B cell (primary cell): ENCODE results near the gene LMAN2. TPM values are rescaled to one million over a fixed set of nuclear protein-coding genes. Genes with fewer than 3 reads are reported as not detected.

Source experiments
- ATAC-seq: fragments of 200-7000 bp; cut with Tn5 transposase; one replicate; pipeline ENCODE4 v1.10.0; 2021; ENCODE audit warnings: low read depth, mild to moderate bottlenecking, moderate number of reproducible peaks, moderate library complexity
- CTCF ChIA-PET: fragments of 350-600 bp; sonication (Branson Sonifier 250); formaldehyde crosslinking; loops from one replicate; lab custom pipeline; 2021; ENCODE audit warnings: antibody characterized with exemption, inconsistent platforms; lab: Charles Lee
- POLR2A ChIA-PET: fragments of 350-600 bp; sonication (Branson Sonifier 250); formaldehyde crosslinking; loops from one replicate; lab custom pipeline; 2021; ENCODE audit warnings: antibody characterized with exemption; lab: Charles Lee
- DNase-seq: peaks from one replicate; pipeline ENCODE4 v3.0.0; 2013
- H2AFZ ChIP-seq: 2 replicates; pipeline ENCODE4 v1.6.1; 2012; ENCODE audit warnings: mild to moderate bottlenecking, low read depth, low read length; ENCODE audit not compliant: insufficient read depth, poor library complexity, severe bottlenecking
- H3K27ac ChIP-seq, 2 donors: 1 replicate in 1 of 2; 2 replicates in 1 of 2; pipeline ENCODE4 v1.5.1; 2012 to 2013; ENCODE audit warnings: low read length in 2 of 2, mild to moderate bottlenecking in 2 of 2, moderate library complexity in 1 of 2
- H3K27me3 ChIP-seq, 4 experiments: fragments of 200-600 bp in 1 of 4; sonication (generic) in 1 of 4; replicated peaks in 1 of 4; 1 replicate in 2 of 4; 2 replicates in 2 of 4; pipeline versions ENCODE4 v1.6.1 to v1.7.0; 2013 to 2016; ENCODE audit warnings: low read length in 3 of 4, mild to moderate bottlenecking in 2 of 4, mixed read lengths in 1 of 4, moderate library complexity in 1 of 4; ENCODE audit not compliant: insufficient read depth in 4 of 4, control insufficient read depth in 3 of 4; ENCODE audit errors: control extremely low read depth in 1 of 4
- H3K36me3 ChIP-seq, 2 experiments: replicated peaks in 1 of 2; 1 replicate in 1 of 2; 2 replicates in 1 of 2; pipeline versions ENCODE4 v1.6.1 to v1.7.1; 2013; ENCODE audit warnings: low read length in 1 of 2; ENCODE audit not compliant: insufficient read depth in 2 of 2, control insufficient read depth in 1 of 2; ENCODE audit errors: control extremely low read depth in 1 of 2, extremely low read depth in 1 of 2
- H3K4me1 ChIP-seq, 2 donors: fragments of 200-600 bp in 1 of 2; sonication (generic) in 1 of 2; 1 replicate in 1 of 2; 2 replicates in 1 of 2; pipeline versions ENCODE4 v1.5.1 to v1.6.1; 2013 to 2017; ENCODE audit warnings: low read length in 2 of 2; ENCODE audit not compliant: control insufficient read depth in 2 of 2, insufficient read depth in 2 of 2
- H3K4me2 ChIP-seq: replicated peaks from 2 replicates; pipeline ENCODE3; 2012; ENCODE audit warnings: mild to moderate bottlenecking, low read depth, low read length; ENCODE audit not compliant: poor library complexity, severe bottlenecking
- H3K4me3 ChIP-seq, 5 experiments: fragments of 200-600 bp in 1 of 5; sonication (generic) in 1 of 5; 1 replicate in 3 of 5; 2 replicates in 2 of 5; pipeline versions ENCODE4 v1.5.1 to v1.7.0; 2011 to 2016; ENCODE audit warnings: low read length in 4 of 5, mild to moderate bottlenecking in 4 of 5, low read depth in 2 of 5, control low read depth in 1 of 5, moderate library complexity in 1 of 5; ENCODE audit not compliant: insufficient read depth in 1 of 5; ENCODE audit errors: control extremely low read depth in 1 of 5, extremely low read depth in 1 of 5
- H3K79me2 ChIP-seq: fragments of 200-600 bp; sonication (generic); one replicate; pipeline ENCODE4 v1.6.0; 2016; ENCODE audit warnings: low read length; ENCODE audit not compliant: control insufficient read depth, insufficient read depth
- H3K9ac ChIP-seq: fragments of 200-600 bp; sonication (generic); 2 replicates; pipeline ENCODE4 v1.6.1; 2017; ENCODE audit warnings: mild to moderate bottlenecking, low read length, moderate library complexity
- H3K9me3 ChIP-seq, 3 donors: one replicate each; pipeline versions ENCODE4 v1.6.1 to v1.7.1; 2013; ENCODE audit warnings: low read length in 2 of 3; ENCODE audit not compliant: control insufficient read depth in 2 of 3, insufficient read depth in 1 of 3; ENCODE audit errors: control extremely low read depth in 1 of 3
- H4K20me1 ChIP-seq: 2 replicates; pipeline ENCODE4 v1.6.0; 2012; ENCODE audit warnings: mild to moderate bottlenecking, low read length; ENCODE audit not compliant: insufficient read depth, control insufficient read depth, poor library complexity, severe bottlenecking
- H3K27ac Mint-ChIP-seq: one replicate; pipeline ENCODE4 v1.8.0; 2021; ENCODE audit warnings: mixed read lengths
- H3K27me3 Mint-ChIP-seq: one replicate; pipeline ENCODE4 v1.8.0; 2021; ENCODE audit warnings: mixed read lengths
- H3K4me1 Mint-ChIP-seq: one replicate; pipeline ENCODE4 v1.8.0; 2021; ENCODE audit warnings: mixed read lengths
- H3K4me3 Mint-ChIP-seq: one replicate; pipeline ENCODE4 v1.8.0; 2021; ENCODE audit warnings: mixed read lengths
- H3K9me3 Mint-ChIP-seq: one replicate; pipeline ENCODE4 v1.8.0; 2022; ENCODE audit warnings: mixed read lengths; ENCODE audit not compliant: insufficient read depth
- CTCF ChIP-seq: fragments of 200-600 bp; IDR thresholded peaks from one replicate; pipeline ENCODE4 v1.8.0; 2022; ENCODE audit warnings: antibody characterized with exemption, mild to moderate bottlenecking
- EZH2 ChIP-seq: IDR thresholded peaks from 2 replicates; pipeline ENCODE4 v1.6.1; 2012; ENCODE audit warnings: borderline replicate concordance, low read depth, mild to moderate bottlenecking, moderate library complexity, low read length; ENCODE audit not compliant: insufficient read depth, poor library complexity, severe bottlenecking
- WGBS: methylation state at CpG from one replicate; pipeline ENCODE4 v1.1.5; 2013; ENCODE audit warnings: missing lambda C conversion rate; ENCODE audit not compliant: insufficient coverage; 5-methylcytosine and 5-hydroxymethylcytosine counted together
- intact Hi-C: fragments of 100-400 bp; cut with micrococcal nuclease; formaldehyde crosslinking; loops from one replicate; pipeline ENCODE4 v1.10.0; 2022
- polyA plus RNA-seq: library from polyadenylated mRNA; depleted of rRNA; stranded (reverse); fragments of >200 nt; gene quantifications from 2 replicates; pipeline ENCODE4 v1.2.3, GENCODE V29; 2012
- total RNA-seq, 2 donors: library from RNA; stranded (reverse); fragments of 120-200 nt in 1 of 2; gene quantifications; 1 replicate in 1 of 2; 2 replicates in 1 of 2; pipeline versions ENCODE4 v1.2.3 to v1.2.4, GENCODE V29; 2013 to 2022

Gene LMAN2
- total and polyA plus RNA-seq, 2 donors (not counting 1 experiment from before 2014, with no cell fraction given), result 99.4 to 123 TPM

DNA sequence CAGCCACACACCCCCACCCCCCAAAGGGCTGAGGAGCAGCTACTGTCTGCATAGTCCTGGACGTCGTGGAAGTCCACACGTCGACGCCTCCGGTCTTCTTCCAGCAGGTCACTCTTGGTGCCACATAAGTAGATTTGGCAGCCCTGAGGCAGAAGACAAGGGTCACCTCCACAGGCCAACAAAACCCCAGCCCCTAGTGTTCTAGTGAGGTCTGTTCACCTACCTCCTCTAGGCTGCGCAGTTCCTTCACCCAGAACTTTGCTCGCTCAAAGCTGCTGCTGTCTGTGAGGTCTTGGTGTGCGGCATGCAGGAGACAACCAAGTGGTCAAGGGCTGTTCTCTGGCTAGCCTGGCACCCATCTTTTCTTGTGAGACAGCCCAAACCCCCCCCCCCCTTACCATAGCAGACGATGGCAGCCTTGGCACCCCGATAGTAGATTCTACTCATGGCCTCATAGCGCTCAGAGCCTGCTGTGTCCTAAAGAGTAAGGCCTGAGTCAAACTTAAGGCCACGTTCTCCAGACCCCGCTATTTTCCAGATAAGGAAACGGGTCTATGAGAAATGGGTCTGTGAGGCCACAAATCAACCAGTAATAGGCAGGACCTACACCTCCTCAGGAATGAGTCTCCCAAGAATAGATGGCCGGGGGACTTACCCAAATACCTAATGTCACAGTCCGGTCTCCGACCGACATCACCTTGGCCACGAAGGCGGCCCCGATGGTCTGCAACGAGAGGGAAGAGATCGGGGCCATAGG is 48.9 kb downstream of the LMAN2 start:
- peak overlapping the region; percentile 51 to 97 (median 71) for H3K4me3 ChIP-seq
- POLR2A ChIA-PET, result interaction anchor here (0.7 to 1.2 kb wide), 3 partner anchors 7 to 10 kb away, joined by 3 read pairs; no protein-coding TSS in a partner anchor

DNA sequence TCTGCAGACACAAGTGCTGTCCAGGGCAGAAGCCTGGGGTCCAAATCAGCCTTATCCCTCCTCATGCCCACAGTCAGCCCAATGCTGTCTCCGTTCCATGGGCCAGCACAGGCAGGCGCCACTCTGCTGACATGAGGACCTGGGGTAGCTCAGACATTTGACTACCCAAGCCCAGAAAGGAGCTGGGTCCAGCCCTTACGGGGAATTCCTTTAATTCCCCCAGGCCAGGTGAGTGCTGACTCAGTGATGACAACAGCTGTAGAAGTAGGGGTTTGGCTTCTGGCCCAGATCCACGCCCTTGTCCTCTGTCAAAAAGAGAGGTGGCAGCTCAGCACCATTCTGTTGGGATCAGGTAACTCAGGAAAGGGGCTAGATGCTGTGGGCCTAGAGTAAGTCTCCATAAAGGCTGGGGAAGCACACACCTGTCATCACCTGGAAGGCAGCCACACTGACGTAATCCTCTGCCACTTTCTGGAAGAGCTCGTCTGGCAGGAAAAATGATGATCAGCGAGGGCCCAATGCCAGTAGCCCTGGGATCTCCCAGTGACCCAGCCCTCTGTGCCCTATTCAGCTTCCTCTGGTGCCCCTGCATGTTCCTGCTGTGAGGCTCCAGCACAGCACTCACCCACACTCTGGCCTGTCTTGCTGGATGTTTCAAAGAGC is 49.8 kb downstream of the LMAN2 start:
- H2AFZ ChIP-seq, result no peak overlapping the region
- H3K27me3 ChIP-seq, result no peaks in the 10 kb centered on the region
- Mint-ChIP-seq H3K4me1 (peaks cover 83% of the 10 kb centered on the region), H3K4me3 (peak overlapping the region; percentile 95), H3K27me3 (no peaks in the 10 kb centered on the region), H3K9me3 (no peaks in the 10 kb centered on the region), H3K27ac (peak overlapping the region; percentile 93)
- 70% methylated on average over 7 of the region's 7 CpGs for WGBS
- ATAC-seq (peak; percentile 11), DNase-seq (peak; percentile 53)
- H3K9ac ChIP-seq, result peak overlapping the region; percentile 93
- H3K27ac ChIP-seq, result peak overlapping the region; percentile 79 to 81
- CTCF ChIA-PET, result interaction anchor here (0.8 to 3.8 kb wide), 7 partner anchors 8 to 188 kb away, joined by 3 to 26 read pairs (median 5); partner anchors contain the start of gene MXD3
- H3K9me3 ChIP-seq, result no peaks in the 10 kb centered on the region
- peak overlapping the region; percentile 87 for H3K4me2 ChIP-seq
- peaks cover 2 to 31% of the 10 kb centered on the region in 2 experiments for H3K36me3 ChIP-seq
- no peak overlapping the region for H3K4me3 ChIP-seq
- TF ChIP-seq CTCF (no peak), EZH2 (no peak)
- H3K79me2 ChIP-seq, result peaks cover 41% of the 10 kb centered on the region
- intact Hi-C loops, result loop anchor here (2.0 to 5.0 kb wide), 4 partner anchors 169 to 301 kb away; partner anchors contain the start of genes B4GALT7, DOK3 and NSD1
- peaks cover 60 to 78% of the 10 kb centered on the region in 2 donors for H3K4me1 ChIP-seq
- peaks cover 26% of the 10 kb centered on the region for H4K20me1 ChIP-seq
- POLR2A ChIA-PET, result interaction anchor here (0.6 to 1.2 kb wide), 3 partner anchors 9 to 316 kb away, joined by 3 read pairs; no protein-coding TSS in a partner anchor

More for the DNA sequence above, 48.9 kb downstream of the LMAN2 start:
- Histone ChIP-seq H2AFZ (peak overlapping the region; percentile 93), H3K9me3 (no peaks in the 10 kb centered on the region), H3K36me3 (peaks cover 2 to 40% of the 10 kb centered on the region in 2 experiments), H3K27ac (peak overlapping the region; percentile 79 to 81), H3K9ac (peak overlapping the region; percentile 93), H3K79me2 (peaks cover 41% of the 10 kb centered on the region), H4K20me1 (peaks cover 26% of the 10 kb centered on the region), H3K27me3 (no peaks in the 10 kb centered on the region), H3K4me2 (peak overlapping the region; percentile 87), H3K4me1 (peaks cover 60 to 78% of the 10 kb centered on the region in 2 donors)
- H3K4me1 Mint-ChIP-seq, result peaks cover 80% of the 10 kb centered on the region
- 35% methylated on average over 22 of the region's 24 CpGs for WGBS
- no peaks in the 10 kb centered on the region for H3K9me3 Mint-ChIP-seq
- CTCF ChIA-PET, result interaction anchor here (1.3 to 3.8 kb wide), 4 partner anchors 7 to 152 kb away, joined by 5 to 26 read pairs (median 6); partner anchors contain the start of gene MXD3
- H3K27ac Mint-ChIP-seq, result peak overlapping the region; percentile 93
- DNase-seq (peak; percentile 39), ATAC-seq (no peak)
- intact Hi-C loops, result loop anchor here (5.0 kb wide), 3 partner anchors 190 to 300 kb away; partner anchors contain the start of genes B4GALT7 and DOK3
- H3K27me3 Mint-ChIP-seq, result no peaks in the 10 kb centered on the region
- TF ChIP-seq EZH2, result no peak
- peak overlapping the region; percentile 95 for H3K4me3 Mint-ChIP-seq
